SH-SY5Y (cell line): Measurements from ENCODE around the gene CCDC61.

ENCODE experiments used
- GATA2 ChIP-seq: IDR thresholded peaks from 2 replicates; pipeline ENCODE4 v1.6.1; 2011; ENCODE audit warnings: mild to moderate bottlenecking, low read depth, low read length
- GATA3 ChIP-seq: IDR thresholded peaks from 2 replicates; pipeline ENCODE4 v1.6.1; 2011; ENCODE audit warnings: low read depth, mild to moderate bottlenecking, low read length, moderate library complexity

GRCh38 chr19:46014534-46014933 is 19.3 kb downstream of the CCDC61 start:
- TF ChIP-seq GATA3: no peak
- TF ChIP-seq GATA2: no peak
